Embryonic facial prominence (tissue), 1 donor: Measurements from ENCODE around the gene SLCO2B1.
"Not testable (repeated sequence)": the region's sequence is repeated elsewhere in the genome, so short reads cannot be mapped to it uniquely, and the experiment has no call there.

ENCODE experiments used
- DNase-seq: peaks from one replicate; pipeline ENCODE4 v3.0.0-alpha.2; 2016; ENCODE audit errors: extremely low spot score

Gene SLCO2B1

DNA sequence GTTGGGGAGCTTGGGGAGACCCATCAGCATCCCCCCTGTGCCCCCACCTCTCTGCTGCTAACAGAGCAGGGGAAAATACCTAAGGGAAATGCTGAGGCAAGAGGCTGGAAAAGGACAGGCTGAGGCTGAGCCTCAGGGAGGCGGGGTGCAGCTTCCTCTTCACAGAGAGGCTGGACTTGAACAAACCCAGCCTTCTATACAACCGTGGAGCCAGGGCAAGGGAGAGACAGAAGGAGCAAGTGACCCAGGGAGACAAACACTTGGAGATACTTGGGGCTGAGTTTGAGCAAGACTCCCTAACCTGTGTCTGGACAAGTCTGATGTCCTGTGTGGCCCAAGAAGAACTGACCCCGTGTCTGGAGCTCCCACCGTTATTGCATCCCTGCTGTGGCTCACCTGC, at the start of gene SLCO2B1:
Gene SLCO2B1 (plus strand): TSS at position 229 of the 400 bp plus-strand sequence. CDS start 275 bp downstream, outside the sequence.
- no peak for DNase-seq

DNA sequence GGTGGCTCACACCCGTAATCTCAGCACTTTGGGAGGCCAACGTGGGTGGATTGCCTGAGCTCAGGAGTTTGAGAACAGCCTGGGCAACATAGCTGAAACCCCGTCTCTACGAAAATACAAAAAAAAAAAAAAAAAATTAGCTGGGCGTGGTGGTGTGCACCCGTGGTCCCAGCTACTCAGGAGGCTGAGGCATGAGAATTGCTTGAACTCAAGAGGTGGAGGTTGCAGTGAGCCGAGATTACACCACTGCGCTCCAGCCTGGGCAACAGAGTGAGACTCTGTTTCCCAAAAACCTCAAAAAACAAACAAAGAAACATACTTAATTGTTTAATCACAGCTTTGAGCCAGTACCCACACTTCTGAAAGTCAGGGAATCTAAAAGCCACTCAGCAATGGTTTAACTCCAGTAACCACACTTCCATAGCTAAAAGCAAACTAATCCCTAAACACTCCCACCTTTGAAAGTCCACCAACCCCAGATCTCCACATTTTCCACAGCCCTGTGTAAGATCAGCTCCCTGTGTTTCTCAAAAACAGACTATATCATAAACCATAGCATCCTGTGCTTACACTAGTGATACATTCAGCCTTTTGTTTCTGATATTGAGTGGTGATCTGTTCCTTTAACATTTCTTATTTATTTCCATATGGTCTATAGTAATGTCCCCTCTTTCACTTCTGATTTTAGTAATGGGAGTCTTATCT, 49.3 kb upstream of the SLCO2B1 start:
- no peak for DNase-seq

GRCh38 chr11:75103380-75104026, 47.4 kb upstream of the SLCO2B1 start:
- DNase-seq, result no peak

DNA sequence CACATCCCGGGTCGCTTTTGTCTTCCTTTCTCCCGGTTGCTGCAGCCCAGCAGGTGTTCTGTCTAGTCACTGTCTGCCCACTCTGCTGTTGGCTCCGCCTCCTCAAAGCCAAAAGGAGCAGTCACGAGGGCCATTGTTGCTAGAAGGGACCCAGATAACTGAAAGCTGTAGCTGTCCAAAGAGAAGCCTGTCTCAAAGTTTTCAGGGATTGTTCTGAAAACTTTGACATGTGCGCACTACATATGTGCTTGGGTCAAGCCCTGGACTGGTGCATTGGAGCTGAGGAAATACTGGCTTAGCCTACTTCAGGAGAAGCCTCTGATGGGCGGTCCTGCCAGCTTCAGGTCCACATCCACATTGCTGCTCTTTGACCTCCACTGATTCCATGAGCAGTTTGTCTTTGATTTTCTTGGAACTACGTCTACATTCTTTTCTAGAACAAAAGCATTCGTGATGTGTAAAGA, 45.4 kb upstream of the SLCO2B1 start:
- DNase-seq, result no peak

GRCh38 chr11:75105967-75106681, 44.8 kb upstream of the SLCO2B1 start:
- not testable (repeated sequence) for DNase-seq

DNA sequence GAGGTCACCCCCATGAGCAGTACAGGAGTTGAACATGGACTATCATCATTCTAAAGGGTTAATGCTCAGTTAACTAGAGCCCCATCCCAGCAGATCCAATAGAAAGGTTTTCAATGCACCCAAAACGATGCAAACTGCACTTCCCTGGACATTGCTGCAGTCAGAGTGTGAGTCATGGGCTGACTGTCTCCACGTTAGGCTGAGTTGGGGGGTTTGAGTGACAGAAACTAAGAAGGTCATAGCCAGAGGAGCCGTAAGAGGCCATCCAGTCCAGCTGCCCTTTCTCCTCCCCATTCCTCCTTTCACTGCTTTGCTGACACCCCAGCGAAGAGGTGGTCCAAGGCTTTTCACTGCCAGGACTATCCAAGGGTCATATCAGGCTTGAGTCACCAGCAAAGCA, 43.7 kb upstream of the SLCO2B1 start:
- DNase-seq, result no peak

GRCh38 chr11:75112200-75112599, 38.7 kb upstream of the SLCO2B1 start:
- DNase-seq, result no peak

GRCh38 chr11:75113030-75113429, 37.9 kb upstream of the SLCO2B1 start:
- no peak for DNase-seq

DNA sequence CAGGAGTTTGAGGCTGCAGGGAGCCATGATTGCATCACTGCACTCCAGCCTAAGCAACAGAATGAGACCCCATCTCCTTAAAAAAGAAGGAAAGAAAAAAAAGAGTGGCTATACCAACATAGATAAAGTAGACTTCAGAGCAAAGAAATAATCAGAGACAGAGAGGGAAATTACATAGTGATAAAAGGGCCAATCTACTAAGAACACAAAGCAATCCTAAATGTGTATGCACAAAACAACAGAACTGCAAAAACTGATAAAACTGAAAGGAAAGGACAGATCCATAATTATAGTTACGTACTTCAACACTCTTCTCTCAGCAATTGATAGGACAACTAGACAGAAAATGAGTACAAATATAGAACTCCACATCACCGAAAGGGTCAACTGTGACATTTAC, 36.4 kb upstream of the SLCO2B1 start:
- DNase-seq, result no peak

DNA sequence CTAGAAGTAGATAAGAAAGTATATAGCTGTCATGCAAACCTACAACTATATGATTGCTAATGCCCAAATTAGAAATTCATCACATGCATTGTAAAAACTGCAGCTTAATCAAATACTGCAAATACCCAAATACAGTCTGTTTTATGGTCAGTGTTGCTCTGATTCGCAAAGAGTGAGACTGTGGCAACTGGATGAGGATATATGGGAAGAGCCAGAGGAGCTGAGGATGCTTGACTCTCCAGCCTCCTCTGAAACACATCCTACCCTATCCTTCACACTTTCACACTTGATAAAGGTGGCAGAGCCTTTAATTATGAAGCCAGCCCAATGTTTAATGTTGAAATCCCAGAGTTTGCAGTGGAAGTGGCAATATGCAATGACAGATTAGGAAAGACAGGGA, 32.3 kb upstream of the SLCO2B1 start:
- no peak for DNase-seq

DNA sequence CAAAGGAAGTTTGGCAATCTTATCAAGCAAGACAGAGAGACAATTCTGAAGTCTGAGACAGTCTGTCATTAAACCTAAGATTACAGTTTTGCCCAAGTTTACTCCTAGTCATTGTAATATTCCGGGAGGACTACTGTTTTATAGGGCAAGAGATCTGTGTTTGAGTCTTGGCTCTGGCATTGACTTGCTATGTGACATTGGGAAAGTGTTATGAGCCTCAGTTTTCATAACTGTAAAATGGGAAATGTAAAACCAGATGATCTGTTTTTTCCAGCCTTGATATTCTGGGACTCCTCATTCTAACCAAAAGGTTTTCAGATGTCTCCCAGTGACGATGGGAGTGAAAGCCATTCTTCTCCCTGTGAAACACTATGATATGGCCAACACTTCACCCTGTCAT, 24.3 kb upstream of the SLCO2B1 start:
- DNase-seq, result no peak

DNA sequence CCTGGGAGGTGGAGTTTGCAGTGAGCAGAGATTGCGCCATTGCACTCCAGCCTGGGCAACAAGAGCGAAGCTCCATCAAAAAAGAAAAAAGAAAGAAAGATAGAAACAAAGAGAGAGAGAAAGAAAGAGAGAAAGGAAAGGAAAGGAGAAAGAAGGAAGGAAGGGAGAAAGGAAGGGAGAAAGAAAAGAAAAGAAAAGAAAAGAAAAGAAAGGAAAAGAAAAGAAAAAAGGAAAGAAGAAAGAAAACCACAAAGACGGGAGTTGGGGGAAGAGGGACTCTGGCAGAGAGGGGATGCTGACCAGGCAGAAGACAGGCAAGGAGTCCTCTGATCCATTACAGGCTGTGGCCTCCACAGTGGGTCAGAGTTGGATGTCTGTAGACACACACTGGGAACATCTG, 18.8 kb upstream of the SLCO2B1 start:
- DNase-seq, result no peak

DNA sequence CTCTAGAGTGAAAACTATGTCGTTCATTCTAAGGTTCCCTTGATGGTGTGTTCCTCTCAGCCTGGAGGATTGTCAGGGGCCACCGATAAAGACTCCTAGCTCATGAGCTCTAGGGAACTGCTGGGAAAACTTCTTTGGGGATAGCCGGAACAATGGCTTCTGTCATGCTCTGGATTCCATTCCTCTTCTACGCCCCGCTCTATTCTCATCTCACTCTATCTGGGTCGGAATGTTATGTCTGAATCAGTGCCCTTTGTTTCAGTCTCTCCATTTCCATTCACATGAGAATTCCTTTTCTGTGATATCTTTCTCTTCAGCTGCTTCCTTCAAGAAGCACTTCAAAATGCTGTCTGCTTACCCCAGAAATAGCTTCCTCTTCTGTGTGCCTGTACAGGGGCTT, 16.9 kb upstream of the SLCO2B1 start:
- no peak for DNase-seq

DNA sequence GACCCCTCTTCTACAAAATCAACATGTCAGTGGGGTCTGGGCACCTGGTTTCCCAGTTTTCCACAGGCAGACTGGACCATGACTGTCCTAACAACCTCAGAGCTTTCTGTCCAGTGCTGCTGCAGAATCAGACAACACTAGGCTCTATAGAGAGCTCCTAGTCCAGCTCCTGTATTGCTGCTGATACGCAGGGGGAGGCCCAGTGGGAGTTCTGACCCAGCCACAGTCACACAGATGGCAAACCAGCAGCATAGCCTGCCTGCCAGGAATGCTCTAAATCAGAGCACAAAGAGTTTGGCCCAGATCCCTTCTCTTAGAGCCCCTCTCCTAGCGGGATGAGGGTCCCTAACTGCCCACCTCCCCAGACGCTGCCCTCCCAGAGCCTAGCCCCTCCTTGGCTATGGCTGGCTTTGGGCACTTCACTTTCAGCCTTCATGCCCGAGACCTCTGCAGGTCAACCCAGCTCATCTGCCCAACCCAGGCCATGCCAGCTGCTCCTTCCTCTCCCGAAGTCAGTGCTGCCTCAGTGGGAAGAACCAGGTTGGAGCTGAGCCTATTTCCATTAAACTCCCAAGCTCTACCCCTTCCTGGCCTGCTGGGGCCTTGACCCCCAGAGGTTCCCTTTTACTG, 15.8 kb upstream of the SLCO2B1 start:
- DNase-seq, result no peak

DNA sequence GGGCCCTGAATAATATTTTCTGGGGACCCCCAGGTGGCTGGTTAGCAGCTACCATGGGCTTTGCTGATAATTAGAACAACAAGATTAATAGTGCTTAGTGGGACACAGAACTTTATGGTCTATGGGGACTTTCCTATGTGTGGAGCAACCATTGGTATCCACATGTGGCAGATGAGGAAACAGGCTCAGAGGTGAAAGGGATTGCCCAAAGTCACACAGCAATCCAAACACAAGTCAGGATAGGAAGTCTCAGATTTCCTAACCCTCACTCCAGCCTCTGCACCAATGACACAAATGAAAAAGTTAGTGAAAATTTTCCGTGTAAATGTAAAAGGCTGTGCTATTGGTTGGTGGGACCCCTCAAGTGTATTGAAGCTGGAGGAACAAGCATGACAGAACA, 15.3 kb upstream of the SLCO2B1 start:
- no peak for DNase-seq

DNA sequence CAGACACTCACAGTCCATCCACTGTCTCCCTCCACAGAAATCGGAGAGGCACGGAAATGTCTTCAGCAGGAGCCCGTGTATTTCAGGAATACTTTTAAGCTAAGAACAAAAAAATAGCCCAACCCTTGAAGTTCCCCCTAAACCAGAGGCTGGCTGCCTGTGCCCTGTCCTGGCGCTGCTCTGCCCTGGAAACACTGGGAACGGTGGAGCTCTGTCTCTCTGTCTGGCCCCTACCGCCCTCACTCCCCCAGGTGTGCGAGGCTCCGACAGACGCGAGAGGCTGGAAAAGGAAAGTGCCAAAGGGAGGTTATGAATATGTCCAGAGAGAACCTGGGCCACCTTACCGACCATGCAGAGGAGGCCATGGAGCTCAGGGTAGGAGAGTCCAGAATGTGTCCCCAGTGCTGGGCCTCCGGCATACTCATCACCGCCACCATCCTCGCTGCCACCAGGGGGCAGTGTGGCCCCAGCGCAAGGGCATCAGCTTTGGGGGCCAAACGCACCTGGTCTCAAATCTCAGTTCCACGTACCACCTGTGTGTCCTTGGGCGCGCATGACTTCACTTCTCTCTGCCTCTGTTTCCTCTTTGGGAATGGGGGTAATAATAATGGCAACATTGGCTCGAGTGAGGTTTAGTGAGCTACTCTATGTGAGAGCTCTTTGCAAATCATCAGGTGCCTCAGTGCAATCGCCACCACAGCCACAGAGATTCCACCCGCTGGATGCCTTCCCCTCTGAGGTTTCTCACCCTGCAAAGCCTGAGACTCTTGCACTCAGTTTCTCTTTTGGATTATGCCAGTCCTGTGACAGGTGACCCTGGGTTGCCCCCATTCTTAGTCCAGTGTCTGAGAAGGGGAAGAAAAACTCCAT, 10.4 kb upstream of the SLCO2B1 start:
- no peak for DNase-seq

DNA sequence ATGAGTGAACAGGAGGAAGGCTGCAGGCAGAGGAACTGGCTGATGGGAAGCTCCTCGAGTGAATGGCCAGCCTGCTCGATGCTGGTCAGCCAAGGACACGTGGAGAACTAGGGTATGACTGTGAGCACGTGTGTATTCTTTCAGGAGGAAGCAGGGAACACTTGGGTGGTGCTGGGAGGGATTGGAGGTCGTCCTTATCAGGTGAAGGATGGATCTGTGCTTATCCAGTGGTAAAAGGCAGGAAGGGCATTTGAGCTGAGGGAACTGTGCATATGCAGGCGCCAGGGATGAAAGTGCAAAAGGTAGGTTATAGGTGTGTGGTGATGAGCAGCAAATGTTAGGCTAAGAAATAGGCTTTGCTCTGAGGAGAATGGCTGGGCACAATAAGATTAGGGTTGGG, 9.7 kb upstream of the SLCO2B1 start:
- DNase-seq, result no peak

GRCh38 chr11:75142714-75143419, 8.0 kb upstream of the SLCO2B1 start:
- DNase-seq, result no peak

DNA sequence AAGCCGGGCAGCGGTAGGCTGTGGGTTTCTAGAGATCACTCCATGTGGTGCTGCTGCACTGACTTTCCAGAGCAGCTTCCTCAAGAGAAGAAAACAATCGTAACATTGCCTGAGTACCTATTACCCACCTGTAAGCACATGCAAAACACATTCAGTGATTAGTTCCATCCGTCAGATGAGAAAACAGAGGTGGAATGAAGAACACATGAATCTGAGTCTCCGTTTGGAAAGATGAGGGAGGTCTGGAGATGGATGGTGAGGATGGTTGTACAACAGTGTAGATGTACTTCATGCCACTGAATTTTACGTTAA, 7.5 kb upstream of the SLCO2B1 start:
- no peak for DNase-seq

DNA sequence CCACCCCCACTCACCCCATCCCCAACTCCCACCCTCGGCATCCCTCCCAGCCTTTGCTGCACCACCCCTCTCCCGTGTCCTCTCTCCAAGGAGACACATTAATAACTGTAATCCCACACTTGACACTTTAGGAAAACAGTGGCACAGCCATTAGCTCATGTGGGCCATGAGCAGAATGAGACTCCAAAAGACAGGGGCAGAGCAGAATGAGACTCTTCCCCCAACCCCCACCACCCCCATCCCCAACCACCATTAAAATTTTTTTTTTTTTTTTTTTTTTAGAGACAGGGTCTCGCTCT, 6.2 kb upstream of the SLCO2B1 start:
- DNase-seq, result no peak
